ENCODE measurements around the gene KCNN4. TPM values are rescaled to one million over a fixed set of nuclear protein-coding genes. Genes with fewer than 3 reads are reported as not detected.
A peak's percentile ranks its signal among the peaks of the same experiment; 100 is the strongest.

KCNN4 gene
- total and polyA plus RNA-seq, 10 of the 15 experiments (the other 5 are each of a cell fraction or from before 2014, with no cell fraction given) = 1.4 to 112 (median 77.9) TPM

DNA sequence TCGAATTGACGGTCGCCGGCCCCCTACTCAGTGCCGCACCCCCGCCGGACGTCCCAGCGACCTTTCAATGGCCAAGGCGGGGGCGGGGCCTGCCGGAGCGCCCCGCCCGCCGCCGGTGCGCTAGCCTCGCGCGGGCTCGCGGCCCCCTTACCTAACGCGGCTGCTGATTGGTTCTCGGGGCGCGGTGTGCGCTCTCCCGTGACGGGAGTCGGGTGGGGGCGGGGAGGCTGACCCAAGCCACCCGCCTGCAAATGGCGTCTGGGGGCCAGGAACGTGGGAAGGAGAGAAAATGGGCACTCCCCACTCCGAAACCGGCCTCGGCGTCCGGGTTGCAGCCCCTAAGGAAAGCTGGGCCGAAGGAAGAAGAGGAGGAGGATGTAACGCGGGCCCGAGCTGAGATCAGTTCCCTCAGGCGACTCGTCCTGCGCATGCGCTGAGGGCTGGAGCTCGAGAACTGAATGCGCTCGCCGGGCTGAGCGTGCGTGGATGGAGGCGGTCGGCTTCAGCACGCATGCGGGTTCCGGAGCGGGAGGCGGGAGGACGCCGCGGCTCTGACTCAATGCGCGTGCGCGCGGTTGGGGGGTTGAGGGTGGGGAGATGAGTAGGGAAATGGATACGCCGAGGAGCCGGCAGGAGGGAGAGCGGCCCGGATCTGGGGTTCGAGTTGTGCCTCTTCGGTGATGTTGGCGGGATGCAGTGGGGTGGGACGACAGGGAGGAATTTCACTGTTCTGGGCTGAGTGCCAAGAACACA is 26.1 kb downstream of the KCNN4 start, which contains the start of gene SMG9 (continued):
- TF ChIP-seq ZBTB40 (IDR thresholded peaks at IDR 0.05; ENCODE audit: borderline replicate concordance) (no peak), YY1 (IDR thresholded peaks at IDR 0.05; ENCODE audit: low read depth, low read length) (peak; percentile 95)

DNA sequence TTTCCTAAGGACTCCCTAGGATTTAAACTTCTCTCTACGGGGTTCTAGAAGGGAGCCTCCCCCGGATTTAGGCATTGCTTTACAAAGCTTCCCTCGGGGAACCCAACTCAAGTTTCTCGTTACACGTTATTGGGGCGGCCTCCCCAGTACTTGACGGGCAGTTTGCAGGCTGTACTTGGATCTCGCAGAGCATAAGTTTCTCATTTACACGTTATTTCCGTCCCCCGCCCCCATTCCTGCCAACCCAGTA is 26.6 kb downstream of the KCNN4 start:
- RAD21 ChIA-PET (ENCODE audit: unreplicated experiment) = interaction anchor here (0.6 to 8.2 kb wide), 8 partner anchors 9 to 1264 kb away, joined by 4 to 167 read pairs (median 10); partner anchors contain the start of genes KCNN4 and PLAUR
- CTCF ChIA-PET = interaction anchor here (0.6 to 20.8 kb wide), 6 partner anchors 9 to 159 kb away, joined by 3 to 324 read pairs (median 11); partner anchors contain the start of gene KCNN4
- H2AFZ ChIP-seq (ENCODE audit: control insufficient read depth, low read depth, low read length) = no peak overlapping the region; the same call in 1 of the 2 replicates
- peak overlapping the region; percentile 98 for H3K9ac ChIP-seq (ENCODE audit: control insufficient read depth, insufficient read depth, low read length)
- intact Hi-C loops (cut with micrococcal nuclease; ENCODE audit: unreplicated experiment) (loop anchor here (1.0 kb wide), 2 partner anchors 11 to 23 kb away; no protein-coding TSS in a partner anchor), in situ Hi-C loops (cut with MboI) (loop anchor here (25.0 kb wide), 2 partner anchors 1708 to 1817 kb away; partner anchors contain the start of genes ERFL and FOSB)
- H3K27me3 ChIP-seq (replicated peaks in 1 of 2; ENCODE audit: control insufficient read depth in 2 of 2, insufficient read depth in 2 of 2, low read length in 1 of 2) = no peaks in the 10 kb centered on the region
- peak overlapping the region; percentile 56 for H3K4me2 ChIP-seq (ENCODE audit: control insufficient read depth, insufficient read depth)
- no peaks in the 10 kb centered on the region for H3K9me3 ChIP-seq (replicated peaks; ENCODE audit: control insufficient read depth, insufficient read depth, low read length)
- BruUV-seq (replicated peaks) = no TSS peak
- SMC1A ChIA-PET (ENCODE audit: uncharacterized antibody, unreplicated experiment) = interaction anchor here (0.6 to 20.1 kb wide), 5 partner anchors 9 to 125 kb away, joined by 3 to 325 read pairs (median 12); partner anchors contain the start of gene KCNN4
- peaks cover 41% of the 10 kb centered on the region for H3K79me2 ChIP-seq (ENCODE audit: control insufficient read depth, insufficient read depth, low read length)
- POLR2A ChIA-PET = interaction anchor here (0.6 to 18.9 kb wide), 5 partner anchors 9 to 86 kb away, joined by 3 to 389 read pairs (median 7); partner anchors contain the start of gene KCNN4
- H3K27ac ChIP-seq (ENCODE audit: control insufficient read depth, insufficient read depth) = peak overlapping the region; percentile 98
- H3K4me3 ChIP-seq = peak overlapping the region; percentile 84
- peaks cover 46% of the 10 kb centered on the region for H3K4me1 ChIP-seq (ENCODE audit: control insufficient read depth, insufficient read depth, low read length)
- peaks cover 1 to 5% of the 10 kb centered on the region in 2 experiments; a peak in 2 of 4 replicates for H3K36me3 ChIP-seq (ENCODE audit: control insufficient read depth in 2 of 2, insufficient read depth in 2 of 2, low read length in 1 of 2)
- H4K20me1 ChIP-seq (ENCODE audit: control insufficient read depth, insufficient read depth) = no peaks in the 10 kb centered on the region
- no peak for ATAC-seq
- DNase-seq (ENCODE audit: low read depth, low spot score) = no peak
- FAIRE-seq = no peak
- 0% methylated on average over 11 of the region's 11 CpGs for WGBS (ENCODE audit: insufficient coverage, insufficient replicate concordance, low lambda C conversion rate, missing lambda C conversion rate)
- TF ChIP-seq YBX1 (IDR thresholded peaks at IDR 0.05) = no peak
- TF ChIP-seq BMI1 (IDR thresholded peaks at IDR 0.05; ENCODE audit: borderline replicate concordance) = no peak
- 0 out of 2 replicates have a peak, but pooled peaks have one; percentile 92 for TF ChIP-seq GATAD2B (conservative IDR thresholded peaks at IDR 0.05; ENCODE audit: low read depth)
- no peak for TF ChIP-seq IKZF1 (conservative IDR thresholded peaks at IDR 0.05)
- TF ChIP-seq, protein P1, sequence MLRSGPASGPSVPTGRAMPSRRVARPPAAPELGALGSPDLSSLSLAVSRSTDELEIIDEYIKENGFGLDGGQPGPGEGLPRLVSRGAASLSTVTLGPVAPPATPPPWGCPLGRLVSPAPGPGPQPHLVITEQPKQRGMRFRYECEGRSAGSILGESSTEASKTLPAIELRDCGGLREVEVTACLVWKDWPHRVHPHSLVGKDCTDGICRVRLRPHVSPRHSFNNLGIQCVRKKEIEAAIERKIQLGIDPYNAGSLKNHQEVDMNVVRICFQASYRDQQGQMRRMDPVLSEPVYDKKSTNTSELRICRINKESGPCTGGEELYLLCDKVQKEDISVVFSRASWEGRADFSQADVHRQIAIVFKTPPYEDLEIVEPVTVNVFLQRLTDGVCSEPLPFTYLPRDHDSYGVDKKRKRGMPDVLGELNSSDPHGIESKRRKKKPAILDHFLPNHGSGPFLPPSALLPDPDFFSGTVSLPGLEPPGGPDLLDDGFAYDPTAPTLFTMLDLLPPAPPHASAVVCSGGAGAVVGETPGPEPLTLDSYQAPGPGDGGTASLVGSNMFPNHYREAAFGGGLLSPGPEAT (IDR thresholded peaks at IDR 0.05; ENCODE audit: low read depth) = no peak
- TF ChIP-seq MEF2A (IDR thresholded peaks at IDR 0.05; ENCODE audit: insufficient read depth, low read depth, low read length) = no peak; the same call in 1 of the 2 replicates
- TF ChIP-seq, protein P2, sequence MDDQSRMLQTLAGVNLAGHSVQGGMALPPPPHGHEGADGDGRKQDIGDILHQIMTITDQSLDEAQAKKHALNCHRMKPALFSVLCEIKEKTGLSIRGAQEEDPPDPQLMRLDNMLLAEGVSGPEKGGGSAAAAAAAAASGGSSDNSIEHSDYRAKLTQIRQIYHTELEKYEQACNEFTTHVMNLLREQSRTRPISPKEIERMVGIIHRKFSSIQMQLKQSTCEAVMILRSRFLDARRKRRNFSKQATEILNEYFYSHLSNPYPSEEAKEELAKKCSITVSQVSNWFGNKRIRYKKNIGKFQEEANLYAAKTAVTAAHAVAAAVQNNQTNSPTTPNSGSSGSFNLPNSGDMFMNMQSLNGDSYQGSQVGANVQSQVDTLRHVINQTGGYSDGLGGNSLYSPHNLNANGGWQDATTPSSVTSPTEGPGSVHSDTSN (IDR thresholded peaks at IDR 0.05; ENCODE audit: insufficient replicate concordance, low read depth, low read length) = peak; percentile 64
- no peak for TF ChIP-seq STAT3 (IDR thresholded peaks at IDR 0.05; ENCODE audit: low read depth, low read length)
- peak; percentile 28 for TF ChIP-seq MEF2B (IDR thresholded peaks at IDR 0.05; ENCODE audit: partially characterized antibody, poor library complexity, severe bottlenecking)
- TF ChIP-seq CREM (IDR thresholded peaks at IDR 0.05; ENCODE audit: low read depth) = peak; percentile 68; the same call in 1 of the 2 replicates
- TF ChIP-seq LARP7 (IDR thresholded peaks at IDR 0.05) = no peak
- TF ChIP-seq PML (IDR thresholded peaks at IDR 0.05; ENCODE audit: low read length) = peak; percentile 37; the same call in 1 of the 2 replicates
